Keratinocyte (primary cell): ENCODE measurements around the gene GHRHR. TPM values are rescaled to one million over a fixed set of nuclear protein-coding genes. Genes with fewer than 3 reads are reported as not detected.

ENCODE experiments used
- DNase-seq: peaks from one replicate; pipeline ENCODE4 v3.0.0-alpha.2; 2011; ENCODE audit warnings: low read depth, missing footprints, low spot score
- FAIRE-seq: peaks from 2 replicates; lab custom pipeline; 2011; peaks lifted over from hg19 to GRCh38; lab: Jason Lieb, UNC
- H2AFZ ChIP-seq: 2 replicates; pipeline ENCODE4 v1.6.0; 2012; ENCODE audit warnings: low read length, control low read depth, inconsistent platforms; ENCODE audit not compliant: control insufficient read depth
- H3K27ac ChIP-seq: 2 replicates; pipeline ENCODE4 v1.5.1; 2011; ENCODE audit warnings: low read length; ENCODE audit not compliant: control insufficient read depth, insufficient read depth
- H3K27me3 ChIP-seq: 3 replicates; pipeline ENCODE4 v1.6.0; 2011; ENCODE audit warnings: low read length; ENCODE audit not compliant: control insufficient read depth, insufficient read depth; ENCODE audit errors: extremely low read depth
- H3K36me3 ChIP-seq, 2 experiments: 2 replicates in 1 of 2; 3 replicates in 1 of 2; pipeline ENCODE4 v1.5.1; 2011; ENCODE audit warnings: low read length in 2 of 2, mild to moderate bottlenecking in 1 of 2; ENCODE audit not compliant: control insufficient read depth in 2 of 2, insufficient read depth in 2 of 2; ENCODE audit errors: extremely low read depth in 1 of 2
- H3K4me1 ChIP-seq: 3 replicates; pipeline ENCODE4 v1.5.1; 2011; ENCODE audit warnings: low read length; ENCODE audit not compliant: control insufficient read depth, insufficient read depth; ENCODE audit errors: extremely low read depth
- H3K4me2 ChIP-seq: 3 replicates; pipeline ENCODE4 v1.6.0; 2011; ENCODE audit warnings: low read depth, low read length; ENCODE audit not compliant: control insufficient read depth, insufficient read depth; ENCODE audit errors: extremely low read depth
- H3K4me3 ChIP-seq, 3 experiments: fragments of 200-600 bp in 1 of 3; sonication (generic) in 1 of 3; 2 replicates in 2 of 3; 3 replicates in 1 of 3; pipeline ENCODE4 v1.5.1; 2011 to 2016; ENCODE audit warnings: low read length in 3 of 3, mild to moderate bottlenecking in 3 of 3, control low read depth in 2 of 3, inconsistent platforms in 1 of 3, low read depth in 1 of 3, mixed read lengths in 1 of 3, mixed run types in 1 of 3, moderate library complexity in 1 of 3; ENCODE audit not compliant: control insufficient read depth in 2 of 3, insufficient read depth in 2 of 3; ENCODE audit errors: extremely low read depth in 1 of 3
- H3K79me2 ChIP-seq: 2 replicates; pipeline ENCODE4 v1.6.0; 2012; ENCODE audit warnings: low read length; ENCODE audit not compliant: control insufficient read depth, insufficient read depth
- H3K9ac ChIP-seq: 3 replicates; pipeline ENCODE4 v1.6.0; 2011; ENCODE audit warnings: low read length; ENCODE audit not compliant: control insufficient read depth, insufficient read depth; ENCODE audit errors: extremely low read depth
- H3K9me1 ChIP-seq: 3 replicates; pipeline ENCODE4 v1.6.0; 2011; ENCODE audit warnings: low read length; ENCODE audit not compliant: control insufficient read depth, insufficient read depth; ENCODE audit errors: extremely low read depth
- H3K9me3 ChIP-seq: 2 replicates; pipeline ENCODE4 v1.5.1; 2012; ENCODE audit warnings: low read depth, low read length; ENCODE audit not compliant: control insufficient read depth
- H4K20me1 ChIP-seq: 3 replicates; pipeline ENCODE4 v1.6.0; 2011; ENCODE audit warnings: low read length; ENCODE audit not compliant: control insufficient read depth, insufficient read depth; ENCODE audit errors: extremely low read depth
- CTCF ChIP-seq, 3 experiments: IDR thresholded peaks in 1 of 3; conservative IDR thresholded peaks in 1 of 3; optimal IDR thresholded peaks in 1 of 3; 2 replicates in 2 of 3; 3 replicates in 1 of 3; pipeline versions ENCODE3 to v1.5.1; 2011; ENCODE audit warnings: low read length in 3 of 3, mild to moderate bottlenecking in 3 of 3, moderate library complexity in 2 of 3, control low read depth in 1 of 3, inconsistent platforms in 1 of 3; ENCODE audit not compliant: insufficient read depth in 2 of 3; ENCODE audit errors: extremely low read depth in 1 of 3
- EZH2 ChIP-seq: IDR thresholded peaks from one replicate; pipeline ENCODE4 v1.6.1; 2012; ENCODE audit warnings: inconsistent platforms, mild to moderate bottlenecking, low read length, moderate library complexity
- dilution Hi-C: fragments of 300-500 bp; cut with MboI; formaldehyde crosslinking; loops from one replicate; pipeline ENCODE4 v1.7.0; 2020; ENCODE audit warnings: low sequenced_read_pairs; ENCODE audit not compliant: extremely low pct_ligation_motif_present
- polyA plus RNA-seq, 5 experiments: library from polyadenylated mRNA; depleted of rRNA in 3 of 5; stranded (reverse) in 3 of 5; stranded (forward) in 1 of 5; unstranded in 1 of 5; fragments of >200 nt; gene quantifications; 1 replicate in 1 of 5; 2 replicates in 3 of 5; 3 replicates in 1 of 5; pipeline versions ENCODE4 v1.2.1 to v1.2.3, GENCODE V29; 2011 to 2012; ENCODE audit warnings: missing spikeins in 2 of 5, low read depth in 1 of 5, low replicate concordance in 1 of 5

The GHRHR gene
- polyA plus RNA-seq, 1 donor (not counting 4 experiments of a cell fraction or from before 2014, with no cell fraction given): not detected

- FAIRE-seq (no peak), DNase-seq (no peak)
- Histone ChIP-seq H3K4me2 (no peak overlapping the region), H3K4me1 (peaks cover 12% of the 10 kb centered on the region), H3K4me3 (no peak overlapping the region), H3K9me1 (no peaks in the 10 kb centered on the region), H3K9ac (no peak overlapping the region), H3K36me3 (no peaks in the 10 kb centered on the region), H3K9me3 (peaks cover 5% of the 10 kb centered on the region), H2AFZ (no peak overlapping the region), H4K20me1 (no peaks in the 10 kb centered on the region), H3K79me2 (no peaks in the 10 kb centered on the region), H3K27ac (no peak overlapping the region), H3K27me3 (no peaks in the 10 kb centered on the region)
- dilution Hi-C loops: no loop called here
- TF ChIP-seq EZH2 (no peak), CTCF (optimal IDR thresholded peaks at IDR 0.05 in 1 of 3, IDR thresholded peaks at IDR 0.05 in 1 of 3, conservative IDR thresholded peaks at IDR 0.05 in 1 of 3; ENCODE audit: extremely low read depth in 1 of 3, insufficient read depth in 2 of 3, low read length in 3 of 3) (no peak)
Observed at GRCh38 chr7:30923009-30923773, 40.6 kb upstream of the GHRHR start.

- H3K4me1 ChIP-seq: peaks cover 12% of the 10 kb centered on the region
- H3K4me3 ChIP-seq: no peak overlapping the region
- H3K79me2 ChIP-seq: no peaks in the 10 kb centered on the region
- dilution Hi-C loops: no loop called here
- H3K4me2 ChIP-seq: no peak overlapping the region
- DNase-seq (no peak), FAIRE-seq (no peak)
- no peaks in the 10 kb centered on the region for H4K20me1 ChIP-seq
- H2AFZ ChIP-seq: no peak overlapping the region
- H3K9ac ChIP-seq: no peak overlapping the region
- H3K9me1 ChIP-seq: no peaks in the 10 kb centered on the region
- no peak overlapping the region for H3K27ac ChIP-seq
- H3K27me3 ChIP-seq: no peaks in the 10 kb centered on the region
- TF ChIP-seq CTCF (optimal IDR thresholded peaks at IDR 0.05 in 1 of 3, IDR thresholded peaks at IDR 0.05 in 1 of 3, conservative IDR thresholded peaks at IDR 0.05 in 1 of 3; ENCODE audit: extremely low read depth in 1 of 3, insufficient read depth in 2 of 3, low read length in 3 of 3) (no peak), EZH2 (no peak)
- peaks cover 5% of the 10 kb centered on the region for H3K9me3 ChIP-seq
- no peaks in the 10 kb centered on the region for H3K36me3 ChIP-seq
Observed at GRCh38 chr7:30923774-30924413, 39.9 kb upstream of the GHRHR start.
